Panc1 (cell line): ENCODE data around the gene FTO. TPM values are rescaled to one million over a fixed set of nuclear protein-coding genes. Genes with fewer than 3 reads are reported as not detected.

Experiments
- ATAC-seq: fragments of 200-7000 bp; cut with Tn5 transposase; 2 replicates; pipeline ENCODE4 v1.9.1; 2020; ENCODE audit warnings: mild to moderate bottlenecking, moderate library complexity
- BruUV-seq: library from RNA; stranded (reverse); fragments of 400-500 nt; replicated peaks from 2 replicates; lab custom pipeline; 2021; lab: Mats Ljungman, UMichigan
- CTCF ChIA-PET: fragments of 300-600 bp; sonication (Branson Sonifier 250); formaldehyde crosslinking; loops from one replicate; lab custom pipeline; 2022; ENCODE audit warnings: antibody characterized with exemption; lab: Charles Lee
- POLR2A ChIA-PET: fragments of 300-600 bp; sonication (Branson Sonifier 250); formaldehyde crosslinking; loops from one replicate; lab custom pipeline; 2022; ENCODE audit warnings: antibody characterized with exemption; lab: Charles Lee
- DNase-seq: peaks from one replicate; pipeline ENCODE4 v3.0.0-alpha.2; 2010; ENCODE audit warnings: low read depth, low spot score
- H3K27ac ChIP-seq: 2 replicates; pipeline ENCODE4 v1.5.1; 2011; ENCODE audit warnings: mild to moderate bottlenecking, low read length, inconsistent platforms
- H3K27me3 ChIP-seq: fragments of 200-500 bp; sonication (Bioruptor generic); 2 replicates; pipeline ENCODE4 v1.6.0; 2014; ENCODE audit warnings: low read length, inconsistent platforms; ENCODE audit not compliant: control insufficient read depth, insufficient read depth
- H3K36me3 ChIP-seq: fragments of 200-500 bp; sonication (Bioruptor generic); 2 replicates; pipeline ENCODE4 v1.5.1; 2014; ENCODE audit warnings: inconsistent platforms, mild to moderate bottlenecking, low read length, moderate library complexity; ENCODE audit not compliant: control insufficient read depth, insufficient read depth
- H3K4me1 ChIP-seq: 2 replicates; pipeline ENCODE4 v1.5.1; 2011; ENCODE audit warnings: inconsistent platforms, mild to moderate bottlenecking, low read length, moderate library complexity; ENCODE audit not compliant: control insufficient read depth, insufficient read depth
- H3K4me3 ChIP-seq, 2 experiments: 2 replicates each; pipeline ENCODE4 v1.5.1; 2011 to 2012; ENCODE audit warnings: low read depth in 2 of 2, low read length in 2 of 2, mild to moderate bottlenecking in 2 of 2, inconsistent platforms in 1 of 2, moderate library complexity in 1 of 2
- H3K9me3 ChIP-seq: fragments of 200-500 bp; sonication (Bioruptor generic); 2 replicates; pipeline ENCODE4 v1.5.1; 2014; ENCODE audit warnings: low read depth, mild to moderate bottlenecking, inconsistent platforms, low read length, moderate library complexity; ENCODE audit not compliant: control insufficient read depth, insufficient read depth
- POLR2AphosphoS5 ChIP-seq: IDR thresholded peaks from 2 replicates; pipeline ENCODE4 v1.6.1; 2012; ENCODE audit warnings: mild to moderate bottlenecking, low read depth, low read length, moderate library complexity
- SIN3A ChIP-seq: IDR thresholded peaks from 2 replicates; pipeline ENCODE4 v1.6.1; 2012; ENCODE audit warnings: low read depth, mild to moderate bottlenecking, low read length, moderate library complexity, borderline replicate concordance; ENCODE audit not compliant: insufficient read depth
- TCF7L2 ChIP-seq: IDR thresholded peaks from 2 replicates; pipeline ENCODE4 v1.6.1; 2011; ENCODE audit warnings: mild to moderate bottlenecking, low read depth, low read length, inconsistent platforms
- in situ Hi-C: cut with HindIII; loops from 2 replicates; pipeline ENCODE4 v1.10.0; 2016; ENCODE audit warnings: low sequenced_read_pairs, low pct_unique_long_range_greater_than_20kb
- intact Hi-C: fragments of 100-400 bp; cut with micrococcal nuclease; formaldehyde crosslinking; loops from one replicate; pipeline ENCODE4 v1.10.0; 2022; ENCODE audit not compliant: unreplicated experiment
- total RNA-seq: library from RNA; stranded (reverse); gene quantifications from one replicate; pipeline ENCODE4 v1.2.1, GENCODE V29; 2021; ENCODE audit not compliant: unreplicated experiment
- TF ChIP-seq, protein P1 (sequence below): fragments of 450-650 bp; IDR thresholded peaks from 2 replicates; pipeline ENCODE4 v1.5.1; 2017; ENCODE audit warnings: mild to moderate bottlenecking
- TF ChIP-seq, protein P2 (sequence below), 2 experiments: IDR thresholded peaks; 2 replicates each; pipeline ENCODE4 v1.6.1; 2011 to 2012; ENCODE audit warnings: low read depth in 2 of 2, control low read depth in 1 of 2, low read length in 1 of 2, mild to moderate bottlenecking in 1 of 2, moderate library complexity in 1 of 2; ENCODE audit not compliant: insufficient read depth in 1 of 2

Gene FTO
- total RNA-seq, 1 experiment from 2014 or later = 38.2 TPM

- BruUV-seq = no TSS peak
- Histone ChIP-seq H3K4me1 (peaks cover 71% of the 10 kb centered on the region), H3K36me3 (no peaks in the 10 kb centered on the region), H3K27me3 (no peaks in the 10 kb centered on the region), H3K9me3 (no peaks in the 10 kb centered on the region), H3K4me3 (no peak overlapping the region), H3K27ac (peak overlapping the region; percentile 74)
- ChIA-PET CTCF (no interaction called here), POLR2A (interaction anchor here (0.5 kb wide), 1 partner anchor 83 kb away, joined by 3 read pairs; no protein-coding TSS in a partner anchor)
- intact Hi-C loops (loop anchor here (5.0 to 10.0 kb wide), 3 partner anchors 82 to 511 kb away; partner anchors contain the start of gene IRX3), in situ Hi-C loops (no loop called here)
- ATAC-seq (no peak), DNase-seq (no peak)
- TF ChIP-seq, protein P1, sequence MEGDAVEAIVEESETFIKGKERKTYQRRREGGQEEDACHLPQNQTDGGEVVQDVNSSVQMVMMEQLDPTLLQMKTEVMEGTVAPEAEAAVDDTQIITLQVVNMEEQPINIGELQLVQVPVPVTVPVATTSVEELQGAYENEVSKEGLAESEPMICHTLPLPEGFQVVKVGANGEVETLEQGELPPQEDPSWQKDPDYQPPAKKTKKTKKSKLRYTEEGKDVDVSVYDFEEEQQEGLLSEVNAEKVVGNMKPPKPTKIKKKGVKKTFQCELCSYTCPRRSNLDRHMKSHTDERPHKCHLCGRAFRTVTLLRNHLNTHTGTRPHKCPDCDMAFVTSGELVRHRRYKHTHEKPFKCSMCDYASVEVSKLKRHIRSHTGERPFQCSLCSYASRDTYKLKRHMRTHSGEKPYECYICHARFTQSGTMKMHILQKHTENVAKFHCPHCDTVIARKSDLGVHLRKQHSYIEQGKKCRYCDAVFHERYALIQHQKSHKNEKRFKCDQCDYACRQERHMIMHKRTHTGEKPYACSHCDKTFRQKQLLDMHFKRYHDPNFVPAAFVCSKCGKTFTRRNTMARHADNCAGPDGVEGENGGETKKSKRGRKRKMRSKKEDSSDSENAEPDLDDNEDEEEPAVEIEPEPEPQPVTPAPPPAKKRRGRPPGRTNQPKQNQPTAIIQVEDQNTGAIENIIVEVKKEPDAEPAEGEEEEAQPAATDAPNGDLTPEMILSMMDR = no peak
- no peak for TF ChIP-seq POLR2AphosphoS5
- TF ChIP-seq TCF7L2 = no peak
- TF ChIP-seq SIN3A = no peak
- TF ChIP-seq, protein P2, sequence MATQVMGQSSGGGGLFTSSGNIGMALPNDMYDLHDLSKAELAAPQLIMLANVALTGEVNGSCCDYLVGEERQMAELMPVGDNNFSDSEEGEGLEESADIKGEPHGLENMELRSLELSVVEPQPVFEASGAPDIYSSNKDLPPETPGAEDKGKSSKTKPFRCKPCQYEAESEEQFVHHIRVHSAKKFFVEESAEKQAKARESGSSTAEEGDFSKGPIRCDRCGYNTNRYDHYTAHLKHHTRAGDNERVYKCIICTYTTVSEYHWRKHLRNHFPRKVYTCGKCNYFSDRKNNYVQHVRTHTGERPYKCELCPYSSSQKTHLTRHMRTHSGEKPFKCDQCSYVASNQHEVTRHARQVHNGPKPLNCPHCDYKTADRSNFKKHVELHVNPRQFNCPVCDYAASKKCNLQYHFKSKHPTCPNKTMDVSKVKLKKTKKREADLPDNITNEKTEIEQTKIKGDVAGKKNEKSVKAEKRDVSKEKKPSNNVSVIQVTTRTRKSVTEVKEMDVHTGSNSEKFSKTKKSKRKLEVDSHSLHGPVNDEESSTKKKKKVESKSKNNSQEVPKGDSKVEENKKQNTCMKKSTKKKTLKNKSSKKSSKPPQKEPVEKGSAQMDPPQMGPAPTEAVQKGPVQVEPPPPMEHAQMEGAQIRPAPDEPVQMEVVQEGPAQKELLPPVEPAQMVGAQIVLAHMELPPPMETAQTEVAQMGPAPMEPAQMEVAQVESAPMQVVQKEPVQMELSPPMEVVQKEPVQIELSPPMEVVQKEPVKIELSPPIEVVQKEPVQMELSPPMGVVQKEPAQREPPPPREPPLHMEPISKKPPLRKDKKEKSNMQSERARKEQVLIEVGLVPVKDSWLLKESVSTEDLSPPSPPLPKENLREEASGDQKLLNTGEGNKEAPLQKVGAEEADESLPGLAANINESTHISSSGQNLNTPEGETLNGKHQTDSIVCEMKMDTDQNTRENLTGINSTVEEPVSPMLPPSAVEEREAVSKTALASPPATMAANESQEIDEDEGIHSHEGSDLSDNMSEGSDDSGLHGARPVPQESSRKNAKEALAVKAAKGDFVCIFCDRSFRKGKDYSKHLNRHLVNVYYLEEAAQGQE (IDR thresholded peaks at IDR 0.05; ENCODE audit: insufficient read depth in 1 of 2, low read depth in 2 of 2, low read length in 1 of 2) = no peak
Measured at GRCh38 chr16:53773881-53774280, 69.9 kb downstream of the FTO start.

DNA sequence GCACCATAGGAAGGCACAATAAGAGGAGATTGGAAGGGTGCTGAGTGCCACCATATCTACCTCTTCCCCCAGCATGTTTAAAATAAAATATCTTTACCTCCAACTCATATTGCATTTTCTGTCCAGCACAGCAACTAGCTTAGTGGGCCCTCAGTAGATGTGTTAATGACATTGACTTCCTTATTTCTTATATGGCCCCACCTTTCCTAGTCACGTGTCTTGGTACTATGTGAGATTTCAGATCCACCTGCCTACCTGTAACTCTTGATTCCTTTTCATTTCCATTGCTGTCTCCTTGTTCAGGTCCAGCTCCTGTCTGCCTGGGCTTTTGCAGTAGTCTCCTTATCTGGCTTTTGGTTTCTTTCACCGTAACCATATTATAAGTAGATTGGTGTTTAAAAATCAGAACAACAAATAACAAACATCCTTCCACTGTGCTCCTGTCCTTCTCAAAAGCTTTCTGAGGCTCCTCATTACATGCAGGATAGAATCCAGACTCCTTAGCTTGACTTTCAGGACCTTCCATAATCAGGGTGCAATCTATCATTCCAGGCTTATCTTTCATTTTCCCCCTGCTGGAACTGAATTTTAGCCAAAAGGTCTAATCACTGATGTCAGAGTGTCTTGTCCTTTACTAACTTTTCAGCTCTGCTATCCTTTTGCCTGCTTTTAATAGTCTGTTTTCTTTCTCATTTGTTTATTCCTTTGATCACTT is 71.3 kb downstream of the FTO start:
- DNase-seq (no peak), ATAC-seq (peak; percentile 52)
- intact Hi-C loops (loop anchor here (10.0 kb wide), 1 partner anchor 510 kb away; the partner anchor contains the start of gene IRX3), in situ Hi-C loops (no loop called here)
- Histone ChIP-seq H3K4me1 (peaks cover 71% of the 10 kb centered on the region), H3K36me3 (no peaks in the 10 kb centered on the region), H3K27me3 (no peaks in the 10 kb centered on the region), H3K4me3 (no peak overlapping the region; a peak in 1 of 4 replicates), H3K27ac (peak overlapping the region; percentile 74), H3K9me3 (no peaks in the 10 kb centered on the region)
- no TSS peak for BruUV-seq
- POLR2A ChIA-PET = interaction anchor here (0.5 to 0.6 kb wide), 2 partner anchors 43 to 512 kb away, joined by 4 to 5 read pairs; no protein-coding TSS in a partner anchor
- TF ChIP-seq, protein P2 (IDR thresholded peaks at IDR 0.05; ENCODE audit: insufficient read depth in 1 of 2, low read depth in 2 of 2, low read length in 1 of 2) = no peak
- TF ChIP-seq TCF7L2 (no peak), POLR2AphosphoS5 (no peak), SIN3A (no peak)
- TF ChIP-seq, protein P1 = no peak
- CTCF ChIA-PET = interaction anchor here (0.6 kb wide), 1 partner anchor 104 kb away, joined by 10 read pairs; no protein-coding TSS in a partner anchor
